HUES48 (cell line): Measurements from ENCODE around the gene KCNJ10.

Experiments used
- H3K27ac ChIP-seq: one replicate; pipeline ENCODE4 v1.7.0; 2013; ENCODE audit warnings: low read depth, low read length, inconsistent platforms
- H3K27me3 ChIP-seq: 2 replicates; pipeline ENCODE4 v1.6.1; 2013; ENCODE audit warnings: mild to moderate bottlenecking, low read length; ENCODE audit not compliant: control insufficient read depth, insufficient read depth
- H3K36me3 ChIP-seq: 2 replicates; pipeline ENCODE4 v1.6.1; 2013; ENCODE audit warnings: low read length; ENCODE audit not compliant: control insufficient read depth, insufficient read depth
- H3K4me1 ChIP-seq: 2 replicates; pipeline ENCODE4 v1.6.1; 2013; ENCODE audit warnings: mild to moderate bottlenecking, low read length; ENCODE audit not compliant: control insufficient read depth, insufficient read depth
- H3K4me3 ChIP-seq: 2 replicates; pipeline ENCODE4 v1.5.1; 2013; ENCODE audit warnings: mild to moderate bottlenecking, low read depth, low read length
- H3K9ac ChIP-seq: 2 replicates; pipeline ENCODE4 v1.6.1; 2013; ENCODE audit warnings: mild to moderate bottlenecking, low read depth, low read length, moderate library complexity
- H3K9me3 ChIP-seq: 2 replicates; pipeline ENCODE4 v1.6.1; 2013; ENCODE audit warnings: low read length; ENCODE audit not compliant: control insufficient read depth, insufficient read depth

The KCNJ10 gene

GRCh38 chr1:160081261-160081936 lies 11.4 kb upstream of the KCNJ10 start, which contains the start of gene KCNJ9:
Gene KCNJ9, plus strand, starts transcription at chr1:160081538. Its CDS starts 2,493 bp downstream, at chr1:160084031.
- H3K9ac ChIP-seq = no peak within 1 kb of the TSS
- no peaks in the 10 kb centered on the region; the same call in 1 of the 2 replicates for H3K4me1 ChIP-seq
- H3K27ac ChIP-seq = no peak within 1 kb of the TSS
- H3K4me3 ChIP-seq = no peak within 1 kb of the TSS
- peaks cover 62% of the 10 kb centered on the region for H3K27me3 ChIP-seq
- H3K9me3 ChIP-seq = no peaks in the 10 kb centered on the region
- no peaks in the 10 kb centered on the region for H3K36me3 ChIP-seq

- Histone ChIP-seq H3K9ac (no peak overlapping the region), H3K36me3 (no peaks in the 10 kb centered on the region), H3K27ac (no peak overlapping the region), H3K4me3 (no peak overlapping the region), H3K4me1 (no peaks in the 10 kb centered on the region), H3K27me3 (peaks cover 58% of the 10 kb centered on the region), H3K9me3 (no peaks in the 10 kb centered on the region)
Measured at GRCh38 chr1:160080381-160081100, 10.6 kb upstream of the KCNJ10 start.

GRCh38 chr1:160079448-160079847 lies 9.5 kb upstream of the KCNJ10 start:
- Histone ChIP-seq H3K4me1 (no peaks in the 10 kb centered on the region), H3K36me3 (no peaks in the 10 kb centered on the region), H3K9me3 (no peaks in the 10 kb centered on the region), H3K4me3 (no peak overlapping the region), H3K9ac (no peak overlapping the region), H3K27ac (no peak overlapping the region), H3K27me3 (peaks cover 48% of the 10 kb centered on the region)

- Histone ChIP-seq H3K27me3 (peaks cover 43% of the 10 kb centered on the region), H3K4me1 (no peaks in the 10 kb centered on the region), H3K9ac (no peak overlapping the region), H3K9me3 (no peaks in the 10 kb centered on the region), H3K4me3 (no peak overlapping the region), H3K36me3 (no peaks in the 10 kb centered on the region), H3K27ac (no peak overlapping the region)
Measured at GRCh38 chr1:160078512-160079195, 8.7 kb upstream of the KCNJ10 start.

- Histone ChIP-seq H3K4me3 (no peak overlapping the region), H3K27me3 (peaks cover 37% of the 10 kb centered on the region), H3K27ac (no peak overlapping the region), H3K36me3 (no peaks in the 10 kb centered on the region), H3K9ac (no peak overlapping the region), H3K4me1 (no peaks in the 10 kb centered on the region), H3K9me3 (no peaks in the 10 kb centered on the region)
Measured at GRCh38 chr1:160077486-160077885, 7.5 kb upstream of the KCNJ10 start.

GRCh38 chr1:160076295-160076694 lies 6.3 kb upstream of the KCNJ10 start:
- H3K9ac ChIP-seq = no peak overlapping the region
- peaks cover 35% of the 10 kb centered on the region for H3K27me3 ChIP-seq
- no peak overlapping the region for H3K4me3 ChIP-seq
- H3K36me3 ChIP-seq = no peaks in the 10 kb centered on the region
- H3K4me1 ChIP-seq = no peaks in the 10 kb centered on the region
- H3K9me3 ChIP-seq = no peaks in the 10 kb centered on the region
- no peak overlapping the region for H3K27ac ChIP-seq

GRCh38 chr1:160075836-160076235 lies 5.9 kb upstream of the KCNJ10 start:
- H3K27me3 ChIP-seq = peaks cover 35% of the 10 kb centered on the region
- no peaks in the 10 kb centered on the region for H3K36me3 ChIP-seq
- no peak overlapping the region for H3K27ac ChIP-seq
- H3K9ac ChIP-seq = no peak overlapping the region
- H3K4me3 ChIP-seq = no peak overlapping the region
- no peaks in the 10 kb centered on the region for H3K9me3 ChIP-seq
- no peaks in the 10 kb centered on the region for H3K4me1 ChIP-seq

GRCh38 chr1:160074865-160075264 lies 4.9 kb upstream of the KCNJ10 start:
- H3K9me3 ChIP-seq = no peaks in the 10 kb centered on the region
- H3K27me3 ChIP-seq = peaks cover 30% of the 10 kb centered on the region
- no peak overlapping the region for H3K4me3 ChIP-seq
- no peaks in the 10 kb centered on the region for H3K4me1 ChIP-seq
- no peaks in the 10 kb centered on the region for H3K36me3 ChIP-seq
- H3K9ac ChIP-seq = no peak overlapping the region
- no peak overlapping the region for H3K27ac ChIP-seq

- H3K4me1 ChIP-seq = peaks cover 12% of the 10 kb centered on the region
- no peaks in the 10 kb centered on the region for H3K36me3 ChIP-seq
- no peaks in the 10 kb centered on the region for H3K9me3 ChIP-seq
- peaks cover 48% of the 10 kb centered on the region for H3K27me3 ChIP-seq
- no peak overlapping the region for H3K27ac ChIP-seq
- H3K9ac ChIP-seq = no peak overlapping the region
- no peak overlapping the region for H3K4me3 ChIP-seq
Measured at GRCh38 chr1:160071289-160071688, 1.3 kb upstream of the KCNJ10 start.

- Histone ChIP-seq H3K4me3 (peak overlapping the region; percentile 90), H3K9me3 (no peaks in the 10 kb centered on the region), H3K27ac (no peak overlapping the region), H3K27me3 (peaks cover 48% of the 10 kb centered on the region), H3K9ac (no peak overlapping the region), H3K36me3 (no peaks in the 10 kb centered on the region), H3K4me1 (peaks cover 12% of the 10 kb centered on the region)
Measured at GRCh38 chr1:160070243-160071163, 543 bp upstream of the KCNJ10 start.
